HG02943 (cell line): ENCODE measurements around the gene LAMB1.
A peak's percentile ranks its signal among the peaks of the same experiment; 100 is the strongest.
"Not testable (repeated sequence)": the region's sequence is repeated elsewhere in the genome, so short reads cannot be mapped to it uniquely, and the experiment has no call there.

ENCODE experiments used
- ATAC-seq: cut with Tn5 transposase; IDR thresholded peaks from one replicate; pipeline ENCODE4 v1.9.1; 2021; ENCODE audit warnings: mild to moderate bottlenecking, low read depth, moderate library complexity; ENCODE audit not compliant: unreplicated experiment

The LAMB1 gene

GRCh38 chr7:107890493-107890961 is 112.4 kb downstream of the LAMB1 start:
- peak; percentile 3 for ATAC-seq

DNA sequence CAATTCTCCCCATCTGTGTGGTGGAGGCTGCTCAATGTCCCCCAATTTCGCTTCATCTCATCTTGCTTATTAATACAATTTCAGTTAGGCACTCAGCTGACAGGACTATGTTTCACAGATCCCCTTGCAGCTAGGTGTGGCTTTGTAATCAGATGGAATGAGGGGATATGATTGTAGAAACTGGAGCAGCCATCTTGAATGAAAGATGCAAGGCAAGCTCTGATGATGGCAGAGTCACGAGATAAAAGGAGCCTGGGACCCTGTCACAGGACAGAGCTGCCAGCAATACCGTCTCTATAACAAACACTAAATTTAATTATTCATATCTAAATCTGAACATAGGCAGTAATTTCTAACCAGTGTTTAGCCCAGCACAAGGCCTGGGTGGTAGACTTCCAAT is 113.0 kb downstream of the LAMB1 start:
- ATAC-seq = no peak

DNA sequence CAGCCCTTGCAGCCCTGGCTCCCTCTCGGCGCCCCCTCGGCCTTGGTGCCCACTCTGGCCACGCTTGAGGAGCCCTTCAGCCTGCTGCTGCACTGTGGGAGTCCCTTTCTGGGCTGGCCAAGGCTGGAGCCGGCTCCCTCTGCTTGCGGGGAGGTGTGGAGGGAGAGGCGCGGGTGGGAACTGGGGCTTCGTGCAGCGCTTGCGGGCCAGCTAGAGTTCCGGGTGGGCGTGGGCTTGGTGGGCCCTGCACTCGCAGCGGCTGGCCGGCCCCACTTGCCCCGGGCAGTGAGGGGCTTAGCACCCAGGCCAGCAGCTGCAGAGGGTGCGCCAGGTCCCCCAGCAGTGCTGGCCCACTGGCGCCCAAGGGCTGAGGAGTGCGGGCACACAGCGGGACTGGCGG is 115.1 kb downstream of the LAMB1 start:
- not testable (repeated sequence) for ATAC-seq

GRCh38 chr7:107884066-107884818 is 118.7 kb downstream of the LAMB1 start:
- no peak for ATAC-seq

DNA sequence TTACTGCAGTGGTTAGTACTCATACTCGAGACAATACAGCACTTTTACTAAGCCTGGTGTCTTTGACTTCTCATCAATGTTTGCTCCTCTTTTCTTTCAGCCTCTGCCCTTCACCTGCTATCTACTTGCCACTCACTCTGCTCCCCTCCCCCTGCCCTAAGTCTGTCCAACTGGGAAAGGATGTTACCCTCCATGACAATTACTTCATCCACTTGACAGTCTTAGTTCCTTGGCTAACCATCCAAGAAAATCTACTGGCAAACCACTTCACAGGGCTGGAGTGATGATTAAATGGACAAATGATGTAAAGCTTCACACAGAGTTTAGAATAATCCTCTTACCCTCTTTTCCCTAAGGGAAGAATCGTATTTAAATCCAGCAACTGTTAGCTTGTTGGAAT is 120.2 kb downstream of the LAMB1 start:
- no peak for ATAC-seq

DNA sequence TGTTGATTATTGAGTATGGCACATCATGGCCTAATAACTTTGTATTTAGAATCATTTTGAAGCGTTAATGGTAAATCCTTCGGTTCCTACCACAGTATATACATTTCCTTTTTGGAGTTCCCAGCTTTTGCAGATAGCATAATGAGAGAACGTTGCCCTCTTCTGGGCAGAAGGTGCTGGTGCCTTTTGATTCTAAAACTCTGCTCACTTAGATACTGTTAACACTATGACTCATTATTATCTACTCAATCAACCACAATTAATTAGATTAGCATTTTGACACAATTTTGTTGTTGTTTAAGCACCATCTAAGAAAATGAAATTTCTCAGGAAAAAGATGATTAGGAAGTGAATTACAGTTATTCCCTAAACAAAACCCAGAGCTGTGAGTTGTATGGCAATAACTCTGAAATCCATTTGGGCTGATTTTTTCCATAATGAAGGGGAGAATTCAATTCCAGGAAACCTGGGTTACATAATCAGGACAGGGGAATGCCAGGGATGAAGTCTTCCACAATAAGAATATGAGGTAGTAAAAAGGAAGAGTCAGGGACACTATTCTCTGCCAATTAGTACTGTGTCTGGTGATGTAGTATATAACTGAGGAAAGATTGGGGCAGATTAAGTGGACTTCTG is 123.4 kb downstream of the LAMB1 start:
- ATAC-seq = no peak

GRCh38 chr7:107878636-107879035 is 124.3 kb downstream of the LAMB1 start:
- no peak for ATAC-seq

GRCh38 chr7:107877731-107878382 is 125.1 kb downstream of the LAMB1 start:
- no peak for ATAC-seq

- ATAC-seq = no peak
Observed at GRCh38 chr7:107876916-107877315, 126.0 kb downstream of the LAMB1 start.

GRCh38 chr7:107874605-107875446 is 128.1 kb downstream of the LAMB1 start:
- ATAC-seq = no peak

GRCh38 chr7:107874111-107874510 is 128.8 kb downstream of the LAMB1 start:
- ATAC-seq = no peak
